HepG2 (cell line): ENCODE data around the gene ERRFI1.

ENCODE experiments used
- JUN ChIP-seq: sonication (generic); formaldehyde crosslinking; IDR thresholded peaks from 2 replicates; pipeline ENCODE4 v1.4.0; 2020; ENCODE audit warnings: mild to moderate bottlenecking, missing genetic modification reagents
- MAFK ChIP-seq, 2 experiments: IDR thresholded peaks in 1 of 2; conservative IDR thresholded peaks in 1 of 2; 2 replicates each; pipeline ENCODE4 v1.6.1; 2011; ENCODE audit warnings: improper control_type of control experiment in 2 of 2, low read length in 2 of 2
- NR1H2 ChIP-seq: sonication (generic); formaldehyde crosslinking; IDR thresholded peaks from 2 replicates; pipeline ENCODE4 v1.8.1; 2022; ENCODE audit warnings: low read depth, missing genetic modification reagents, borderline replicate concordance
- ZFX ChIP-seq: sonication (generic); formaldehyde crosslinking; IDR thresholded peaks from 2 replicates; pipeline ENCODE4 v1.4.0; 2020; ENCODE audit warnings: mild to moderate bottlenecking, low read depth, missing genetic modification reagents, moderate library complexity
- TF ChIP-seq, protein P1 (sequence below): fragments of 450-650 bp; IDR thresholded peaks from 2 replicates; pipeline ENCODE4 v1.6.1; 2017; ENCODE audit warnings: mild to moderate bottlenecking
- TF ChIP-seq, protein P2 (sequence below): IDR thresholded peaks from 2 replicates; pipeline ENCODE4 v1.6.1; 2016; ENCODE audit warnings: missing genetic modification reagents, missing compliant biosample characterization
- TF ChIP-seq, protein P3 (sequence below): sonication (generic); formaldehyde crosslinking; IDR thresholded peaks from 2 replicates; pipeline ENCODE4 v1.5.1; 2020; ENCODE audit warnings: missing genetic modification reagents, mild to moderate bottlenecking, borderline replicate concordance

DNA sequence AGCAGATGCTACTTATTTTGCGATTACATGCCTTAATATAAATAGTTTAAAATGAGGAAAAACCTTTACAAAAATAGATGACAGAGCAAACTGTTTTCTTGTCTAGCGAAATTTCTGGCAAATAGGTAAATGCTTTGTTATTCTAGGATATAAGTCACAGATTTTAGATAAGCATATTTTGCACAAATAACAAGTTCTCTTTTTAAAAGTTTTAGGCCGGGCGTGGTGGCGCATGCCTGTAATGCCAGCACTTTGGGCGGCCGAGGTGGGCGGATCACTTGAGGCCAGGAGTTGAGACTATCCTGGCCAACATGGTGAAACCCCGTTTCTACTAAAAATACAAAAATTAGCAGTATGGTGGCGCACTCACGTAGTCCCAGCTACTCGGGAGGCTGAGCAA is 20.3 kb upstream of the ERRFI1 start:
- TF ChIP-seq MAFK (conservative IDR thresholded peaks at IDR 0.05 in 1 of 2, IDR thresholded peaks at IDR 0.05 in 1 of 2; ENCODE audit: low read length in 2 of 2) (no peak), NR1H2 (CRISPR knock-in tag) (no peak), ZFX (no peak), JUN (no peak)
- TF ChIP-seq, protein P1, sequence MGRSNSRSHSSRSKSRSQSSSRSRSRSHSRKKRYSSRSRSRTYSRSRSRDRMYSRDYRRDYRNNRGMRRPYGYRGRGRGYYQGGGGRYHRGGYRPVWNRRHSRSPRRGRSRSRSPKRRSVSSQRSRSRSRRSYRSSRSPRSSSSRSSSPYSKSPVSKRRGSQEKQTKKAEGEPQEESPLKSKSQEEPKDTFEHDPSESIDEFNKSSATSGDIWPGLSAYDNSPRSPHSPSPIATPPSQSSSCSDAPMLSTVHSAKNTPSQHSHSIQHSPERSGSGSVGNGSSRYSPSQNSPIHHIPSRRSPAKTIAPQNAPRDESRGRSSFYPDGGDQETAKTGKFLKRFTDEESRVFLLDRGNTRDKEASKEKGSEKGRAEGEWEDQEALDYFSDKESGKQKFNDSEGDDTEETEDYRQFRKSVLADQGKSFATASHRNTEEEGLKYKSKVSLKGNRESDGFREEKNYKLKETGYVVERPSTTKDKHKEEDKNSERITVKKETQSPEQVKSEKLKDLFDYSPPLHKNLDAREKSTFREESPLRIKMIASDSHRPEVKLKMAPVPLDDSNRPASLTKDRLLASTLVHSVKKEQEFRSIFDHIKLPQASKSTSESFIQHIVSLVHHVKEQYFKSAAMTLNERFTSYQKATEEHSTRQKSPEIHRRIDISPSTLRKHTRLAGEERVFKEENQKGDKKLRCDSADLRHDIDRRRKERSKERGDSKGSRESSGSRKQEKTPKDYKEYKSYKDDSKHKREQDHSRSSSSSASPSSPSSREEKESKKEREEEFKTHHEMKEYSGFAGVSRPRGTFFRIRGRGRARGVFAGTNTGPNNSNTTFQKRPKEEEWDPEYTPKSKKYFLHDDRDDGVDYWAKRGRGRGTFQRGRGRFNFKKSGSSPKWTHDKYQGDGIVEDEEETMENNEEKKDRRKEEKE: no peak
- TF ChIP-seq, protein P2, sequence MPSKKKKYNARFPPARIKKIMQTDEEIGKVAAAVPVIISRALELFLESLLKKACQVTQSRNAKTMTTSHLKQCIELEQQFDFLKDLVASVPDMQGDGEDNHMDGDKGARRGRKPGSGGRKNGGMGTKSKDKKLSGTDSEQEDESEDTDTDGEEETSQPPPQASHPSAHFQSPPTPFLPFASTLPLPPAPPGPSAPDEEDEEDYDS (CRISPR knock-in tag): no peak
- TF ChIP-seq, protein P3, sequence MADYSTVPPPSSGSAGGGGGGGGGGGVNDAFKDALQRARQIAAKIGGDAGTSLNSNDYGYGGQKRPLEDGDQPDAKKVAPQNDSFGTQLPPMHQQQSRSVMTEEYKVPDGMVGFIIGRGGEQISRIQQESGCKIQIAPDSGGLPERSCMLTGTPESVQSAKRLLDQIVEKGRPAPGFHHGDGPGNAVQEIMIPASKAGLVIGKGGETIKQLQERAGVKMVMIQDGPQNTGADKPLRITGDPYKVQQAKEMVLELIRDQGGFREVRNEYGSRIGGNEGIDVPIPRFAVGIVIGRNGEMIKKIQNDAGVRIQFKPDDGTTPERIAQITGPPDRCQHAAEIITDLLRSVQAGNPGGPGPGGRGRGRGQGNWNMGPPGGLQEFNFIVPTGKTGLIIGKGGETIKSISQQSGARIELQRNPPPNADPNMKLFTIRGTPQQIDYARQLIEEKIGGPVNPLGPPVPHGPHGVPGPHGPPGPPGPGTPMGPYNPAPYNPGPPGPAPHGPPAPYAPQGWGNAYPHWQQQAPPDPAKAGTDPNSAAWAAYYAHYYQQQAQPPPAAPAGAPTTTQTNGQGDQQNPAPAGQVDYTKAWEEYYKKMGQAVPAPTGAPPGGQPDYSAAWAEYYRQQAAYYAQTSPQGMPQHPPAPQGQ (CRISPR knock-in tag): no peak
